NCI-H1092 treated with DMSO at 0.1 percent for 48 hours (cell line): ENCODE data around the gene MPPED1.

ENCODE experiments used
- DNase-seq: peaks from one replicate; lab custom pipeline; 2025; lab: John Stamatoyannopoulos, UW

The MPPED1 gene

DNA sequence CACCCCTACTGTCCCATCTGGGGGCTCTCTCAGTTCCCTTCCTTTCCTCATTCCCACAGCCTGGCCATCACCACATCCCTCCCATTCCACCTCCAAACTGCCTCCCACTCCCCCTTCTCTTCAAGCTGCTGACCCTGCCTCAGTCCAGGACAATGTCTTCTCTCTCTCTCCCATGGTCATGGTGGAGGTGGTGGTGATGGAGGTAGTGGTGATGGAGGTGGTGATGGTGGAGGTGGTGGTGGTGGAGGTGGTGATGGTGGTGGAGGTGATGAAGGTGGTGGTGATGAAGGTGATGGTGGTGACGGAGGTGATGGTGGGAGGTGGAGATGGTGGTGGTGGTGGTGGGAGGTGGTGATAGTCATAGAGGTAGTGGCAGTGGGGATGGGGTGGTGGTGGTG is 87.0 kb downstream of the MPPED1 start:
- DNase-seq = no peak

- no peak for DNase-seq
These were observed 89.3 kb downstream of the MPPED1 start for GRCh38 chr22:43500792-43501785.

DNA sequence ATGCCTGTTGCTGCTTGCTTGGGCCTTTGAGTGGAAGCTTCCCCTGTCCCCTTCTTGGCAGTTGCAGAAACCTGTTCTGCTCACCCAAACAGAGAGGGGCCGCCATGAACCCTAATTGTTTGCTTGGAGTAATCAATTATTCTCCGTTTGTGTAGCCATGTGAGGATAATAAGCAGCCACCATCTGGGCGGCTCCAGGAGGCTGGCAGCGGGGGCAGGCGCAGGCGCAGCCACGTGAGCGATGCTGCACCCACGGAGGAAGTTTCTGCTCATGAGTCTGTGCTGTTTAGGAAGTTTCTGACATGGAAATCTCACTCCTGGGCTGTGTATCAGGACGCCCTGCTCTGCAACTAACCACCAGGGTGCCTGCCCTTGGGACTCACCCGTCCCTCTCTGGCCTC is 90.1 kb downstream of the MPPED1 start:
- DNase-seq = no peak

DNA sequence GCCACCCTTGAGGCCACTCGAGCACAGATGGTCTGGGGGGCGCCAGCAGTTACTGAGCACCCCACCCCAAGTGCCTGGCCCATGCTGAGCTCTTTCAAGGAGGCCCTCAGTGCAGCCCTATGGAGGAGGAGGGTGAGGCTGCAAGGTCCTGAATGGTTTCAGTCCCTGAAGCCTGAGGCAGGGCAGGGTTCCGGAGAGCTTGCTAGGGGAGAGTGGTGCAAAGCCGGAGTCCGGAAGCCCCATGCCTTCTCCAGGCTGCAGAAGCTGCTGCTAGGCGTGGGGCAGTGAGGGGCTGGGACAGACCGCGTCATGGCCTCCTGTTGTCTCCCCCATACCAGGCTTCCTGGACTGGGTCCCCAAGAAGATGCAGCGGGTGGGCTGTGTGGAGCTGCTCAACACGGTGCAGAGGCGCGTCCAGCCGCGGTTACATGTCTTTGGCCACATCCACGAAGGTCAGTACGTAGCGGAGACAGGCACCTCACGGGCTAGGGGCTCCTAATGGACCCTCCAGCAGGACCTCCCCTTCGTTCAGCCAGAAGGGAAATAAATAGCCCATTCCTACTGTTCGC is 90.6 kb downstream of the MPPED1 start:
- DNase-seq = no peak

- DNase-seq = no peak
These were observed 92.3 kb downstream of the MPPED1 start for GRCh38 chr22:43504068-43504467.

- DNase-seq = no peak
These were observed 93.0 kb downstream of the MPPED1 start for GRCh38 chr22:43504666-43505261.

DNA sequence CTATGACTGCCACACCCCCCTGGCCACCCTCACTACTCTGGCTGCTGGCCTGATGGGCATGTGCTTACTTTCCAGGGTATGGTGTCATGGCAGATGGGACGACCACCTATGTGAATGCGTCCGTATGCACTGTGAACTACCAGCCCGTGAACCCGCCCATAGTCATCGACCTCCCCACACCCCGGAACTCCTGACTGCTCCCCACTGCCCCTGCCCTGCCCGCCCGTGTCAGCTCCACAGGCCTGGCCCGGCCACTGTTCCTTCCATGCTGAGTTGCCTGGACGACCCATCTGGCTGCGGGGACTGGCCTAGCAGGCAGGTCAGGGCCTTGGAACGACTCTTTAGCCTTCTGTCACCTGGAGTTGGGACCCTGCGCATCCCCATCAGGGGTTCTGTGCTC is 93.6 kb downstream of the MPPED1 start:
- no peak for DNase-seq

DNA sequence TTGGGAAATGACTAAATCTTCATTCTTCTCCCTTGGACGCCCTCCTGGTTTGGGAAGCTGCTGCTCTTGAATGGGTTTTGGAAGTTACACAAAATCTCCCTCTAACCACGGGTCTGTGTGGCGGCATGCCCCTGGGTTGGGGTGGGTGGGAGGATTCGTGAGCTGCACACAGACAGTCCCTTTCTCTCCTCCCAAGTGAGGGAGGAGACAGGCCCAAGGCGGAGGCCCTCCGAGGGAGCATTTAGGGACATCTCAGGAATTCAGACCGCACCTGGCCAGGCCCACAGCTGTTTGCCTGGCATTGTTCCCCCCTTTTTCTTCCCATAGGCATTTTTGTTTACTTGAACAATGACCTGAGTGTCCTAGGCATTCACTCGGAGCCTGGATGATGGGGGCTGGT is 94.1 kb downstream of the MPPED1 start:
- no peak for DNase-seq

DNA sequence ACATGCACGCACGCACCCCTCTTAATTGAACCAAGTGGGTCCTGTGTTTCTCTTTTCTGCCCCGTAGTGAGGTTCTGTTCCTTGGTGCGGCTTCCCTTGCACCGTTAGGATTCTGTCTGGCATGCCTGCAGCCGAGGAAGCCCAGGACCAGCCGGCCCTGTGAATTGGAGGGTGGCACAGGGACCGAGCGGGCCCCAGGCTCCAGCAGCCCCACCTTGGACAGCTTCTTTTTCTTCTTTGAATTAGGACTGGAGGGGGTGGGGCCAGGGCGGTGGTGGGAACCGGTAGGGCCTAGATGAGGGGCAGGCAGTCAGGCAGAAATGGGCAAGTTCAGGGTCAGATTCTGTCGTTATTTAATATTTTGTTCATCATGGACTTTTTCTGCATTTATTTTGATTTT is 94.7 kb downstream of the MPPED1 start:
- no peak for DNase-seq

DNA sequence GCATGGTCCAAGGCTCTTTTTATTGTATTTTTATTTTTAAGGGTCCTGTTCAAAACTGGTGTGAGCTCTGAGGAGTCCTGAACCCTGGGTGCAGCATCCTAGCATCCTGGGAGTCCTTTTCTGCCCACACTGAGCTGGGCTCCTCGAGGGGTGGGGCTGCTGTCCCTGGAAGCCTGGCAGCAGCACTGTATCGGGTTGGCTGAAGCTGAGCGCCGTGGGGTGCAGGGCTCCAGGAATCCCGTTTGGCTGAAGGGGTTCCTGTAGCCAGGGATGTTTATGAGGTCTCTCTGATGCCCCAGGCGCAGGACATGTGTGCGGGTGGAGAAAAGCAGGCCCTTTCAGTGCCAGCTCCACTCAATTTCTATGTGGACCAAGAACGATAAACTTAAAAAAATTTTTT is 95.4 kb downstream of the MPPED1 start:
- no peak for DNase-seq

DNA sequence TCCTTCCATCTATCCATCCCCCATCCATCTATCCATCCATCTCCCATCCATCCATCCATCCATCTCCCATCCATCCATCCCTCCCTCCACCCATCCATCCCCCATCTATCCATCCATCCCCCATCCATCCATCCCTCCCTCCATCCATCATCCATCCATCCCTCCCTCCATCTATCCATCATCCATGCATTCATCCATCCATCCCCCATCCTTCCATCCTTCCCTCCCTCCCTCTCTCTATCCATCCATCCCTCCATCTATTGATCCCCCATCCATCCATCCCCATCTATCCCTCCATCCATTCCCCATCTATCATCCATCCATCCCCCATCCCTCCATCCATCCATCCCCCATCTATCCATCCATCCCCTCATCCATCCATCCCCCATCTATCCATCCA is 96.7 kb downstream of the MPPED1 start:
- no peak for DNase-seq

GRCh38 chr22:43509337-43509736 is 97.5 kb downstream of the MPPED1 start:
- DNase-seq = no peak

DNA sequence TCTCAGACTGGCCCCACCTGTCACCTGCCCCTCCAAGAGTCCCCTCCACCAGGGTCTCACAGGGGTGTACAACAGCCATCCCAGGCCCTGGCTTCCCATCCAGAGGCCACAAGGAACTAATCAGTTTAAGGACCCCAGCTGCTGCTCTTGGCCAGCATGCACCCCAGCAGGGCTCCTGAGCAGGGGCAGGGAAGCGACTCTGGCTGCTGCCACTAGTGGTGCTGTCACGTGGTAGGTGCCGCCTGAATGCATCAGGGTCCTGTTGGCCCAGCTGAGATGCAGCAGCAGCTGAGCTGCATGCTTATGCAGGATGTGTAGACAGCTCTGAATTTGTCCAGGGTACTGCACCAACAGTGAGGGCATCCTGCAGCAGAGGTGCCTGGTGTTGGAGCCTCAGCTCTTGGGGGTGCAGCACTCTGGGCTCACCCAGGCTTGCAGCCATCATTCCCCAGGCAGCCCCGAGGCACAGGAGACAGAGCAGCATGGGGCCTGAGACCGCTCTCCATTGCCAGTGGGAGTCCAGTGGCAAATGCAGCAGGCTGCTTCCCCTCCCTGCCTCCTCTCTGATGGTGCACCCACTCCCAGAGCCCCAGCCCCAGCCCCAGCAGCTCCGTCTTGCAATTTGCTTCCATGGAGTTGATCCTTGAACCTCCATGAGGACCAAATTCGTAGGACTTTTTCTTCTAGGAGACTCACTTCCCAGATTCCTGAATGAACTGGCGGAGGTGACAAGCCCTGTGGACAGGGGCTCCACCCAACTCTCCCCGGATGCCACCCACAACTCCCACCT is 98.7 kb downstream of the MPPED1 start:
- no peak for DNase-seq

GRCh38 chr22:43511276-43511910 is 99.6 kb downstream of the MPPED1 start:
- no peak for DNase-seq

DNA sequence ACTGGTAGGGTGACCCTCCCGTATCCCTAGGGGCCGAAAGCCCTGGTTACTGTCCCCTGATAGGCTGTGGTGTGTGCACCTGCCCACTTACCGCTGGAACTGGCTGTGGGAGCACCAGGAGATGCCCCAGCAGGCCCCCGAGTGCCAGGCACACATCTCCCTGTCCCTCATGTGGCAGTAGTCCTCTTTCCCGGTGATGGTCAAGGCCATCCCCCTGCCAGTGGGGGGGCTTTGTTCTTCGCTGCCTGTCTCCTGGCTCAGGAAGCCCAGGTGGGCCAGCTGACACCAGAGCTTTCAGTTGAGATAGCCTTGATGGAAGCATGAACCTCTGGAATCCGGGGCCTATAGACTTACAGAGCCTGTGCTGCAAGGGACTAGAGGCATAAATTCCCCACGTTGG is 100.5 kb downstream of the MPPED1 start:
- no peak for DNase-seq

DNA sequence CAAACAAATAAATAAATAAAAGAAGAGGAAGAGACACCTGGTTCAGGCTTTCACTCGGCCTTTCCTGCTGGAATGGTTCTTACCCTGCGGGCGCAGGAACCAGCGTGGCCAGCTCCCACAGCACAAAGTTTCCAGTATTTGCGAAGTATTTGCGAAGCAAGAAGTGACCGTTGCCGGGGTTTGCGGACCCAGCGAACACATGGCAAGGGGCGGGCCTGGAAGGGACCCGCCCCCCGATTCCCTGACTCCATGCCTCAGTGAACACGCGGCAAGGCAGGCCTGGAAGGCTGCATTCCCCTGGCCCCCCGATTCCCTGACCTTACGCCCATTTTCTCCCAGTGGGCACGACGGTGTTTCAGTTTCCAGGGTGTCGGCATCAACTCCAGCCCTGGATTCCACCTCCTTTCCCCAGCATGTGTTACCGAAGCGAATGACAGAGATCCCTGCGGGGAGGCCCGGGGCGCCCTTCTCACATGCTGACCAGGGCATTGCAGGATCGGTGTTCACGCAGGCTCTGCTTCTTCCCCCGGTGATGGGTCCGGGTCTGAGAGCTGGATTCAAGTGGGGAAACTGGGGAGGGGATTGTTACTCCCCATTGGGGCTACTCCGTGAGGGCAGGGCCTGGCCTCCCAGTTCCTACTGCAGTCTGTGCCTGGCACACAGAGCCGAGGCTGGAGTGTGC is 102.8 kb downstream of the MPPED1 start:
- DNase-seq = no peak

GRCh38 chr22:43515411-43515810 is 103.6 kb downstream of the MPPED1 start:
- DNase-seq = no peak

DNA sequence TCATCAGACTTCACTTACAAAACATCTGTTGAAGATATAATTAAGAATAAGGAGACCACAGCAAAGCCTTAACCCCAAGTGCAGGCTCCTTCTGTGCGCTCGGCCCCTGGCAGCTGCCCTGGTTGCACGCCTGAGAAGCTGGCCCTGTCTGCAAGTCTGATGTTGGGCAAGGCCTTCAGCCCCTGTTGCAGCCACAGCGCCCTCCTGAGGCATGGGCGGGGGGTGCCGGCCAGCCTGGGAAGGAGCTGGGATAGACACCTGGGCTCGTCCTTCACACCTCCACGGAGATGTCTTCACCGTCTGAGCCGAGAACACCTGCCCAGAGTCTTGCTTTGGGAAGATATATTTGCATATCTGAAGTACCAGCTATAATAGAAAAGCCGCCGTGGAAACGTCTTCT is 104.1 kb downstream of the MPPED1 start:
- no peak for DNase-seq

DNA sequence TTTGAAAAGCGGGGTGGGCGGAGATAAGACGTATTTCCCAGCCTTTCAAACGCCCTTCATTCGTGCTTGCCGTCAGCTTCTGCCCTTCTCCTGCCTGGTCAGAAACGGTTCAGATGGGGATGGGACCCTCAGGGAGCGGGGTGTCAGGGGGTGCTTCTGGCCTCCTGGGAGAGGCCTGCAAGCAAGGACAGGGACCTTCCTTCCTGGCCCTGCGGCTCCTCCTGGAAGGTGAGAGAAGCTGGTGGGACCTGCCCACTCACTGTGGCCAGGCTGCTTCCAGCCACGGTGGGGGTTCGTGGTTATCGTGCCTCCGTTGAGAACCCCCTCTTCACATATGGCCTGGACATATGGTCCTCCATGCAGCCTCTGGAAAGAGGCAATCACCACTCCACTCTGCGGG is 104.6 kb downstream of the MPPED1 start:
- no peak for DNase-seq

GRCh38 chr22:43516996-43517635 is 105.3 kb downstream of the MPPED1 start:
- no peak for DNase-seq

GRCh38 chr22:43520632-43521039 is 108.8 kb downstream of the MPPED1 start:
- no peak for DNase-seq
